NCI-H2196 treated with DMSO at 0.1 percent for 48 hours (cell line): ENCODE measurements around the gene ABHD17B.

Experiments used
- DNase-seq: peaks from one replicate; lab custom pipeline; 2025; ENCODE audit not compliant: unreplicated experiment; lab: John Stamatoyannopoulos, UW

Gene ABHD17B

DNA sequence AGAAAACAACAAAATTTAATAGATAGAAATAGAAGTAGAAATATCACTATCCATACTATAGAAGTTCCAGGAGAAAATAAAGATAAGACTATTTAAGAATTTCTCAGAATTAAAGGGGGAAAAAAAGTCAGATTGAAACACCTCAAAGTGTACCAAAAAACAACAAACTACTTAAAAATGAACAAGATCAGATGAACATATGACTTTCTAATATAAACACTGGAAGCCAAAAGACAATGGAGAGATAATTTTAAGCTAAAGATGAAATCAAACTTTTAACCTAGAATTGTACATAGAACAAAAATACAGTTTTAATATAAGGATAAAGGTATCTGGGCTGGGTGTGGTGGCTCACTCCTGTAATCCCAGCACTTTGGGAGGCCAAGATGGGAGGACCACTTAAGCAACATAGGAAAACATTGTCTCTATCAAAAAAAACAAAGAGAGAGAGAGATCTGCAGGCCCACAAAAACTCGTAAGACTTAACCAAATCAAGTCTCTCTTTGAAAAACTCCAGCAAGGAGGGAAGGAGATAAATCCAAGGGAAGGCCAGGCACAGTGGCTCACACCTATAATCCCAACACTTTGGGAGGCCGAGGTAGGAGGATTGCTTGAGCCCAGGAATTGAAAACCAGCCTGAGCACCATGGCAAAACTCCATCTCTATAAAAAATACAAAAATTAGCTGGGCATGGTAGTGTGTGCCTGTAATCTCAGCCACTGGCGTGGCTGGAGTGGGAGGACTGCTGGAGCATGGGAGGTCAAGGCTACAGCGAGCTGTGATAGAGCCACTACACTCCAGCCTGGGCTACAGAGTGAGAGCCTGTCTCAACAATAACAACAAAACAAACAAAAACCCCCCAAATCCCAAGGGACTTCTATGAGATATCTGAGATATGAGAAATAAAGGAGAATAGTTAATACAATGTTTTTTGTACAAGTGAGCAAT, 32.4 kb downstream of the ABHD17B start:
- DNase-seq, result no peak

DNA sequence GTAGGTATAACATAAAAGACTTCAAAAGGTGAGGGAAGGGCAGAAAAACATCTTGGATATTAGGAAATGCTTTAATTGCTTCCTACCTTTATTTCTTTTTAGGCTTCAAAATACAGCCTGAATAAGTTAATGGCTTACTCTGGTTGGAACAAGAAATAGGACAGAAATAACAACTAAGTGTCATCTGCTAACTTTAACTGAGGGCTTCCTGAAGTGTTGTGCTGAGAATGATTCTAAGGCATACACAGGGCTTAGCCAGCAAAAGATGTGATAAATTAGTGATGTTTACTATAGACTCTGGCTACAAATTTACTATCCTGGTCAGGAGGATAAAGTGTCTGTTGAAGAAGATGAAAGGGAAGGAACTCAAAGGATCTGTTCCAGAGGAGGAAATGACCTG, 34.2 kb downstream of the ABHD17B start:
- DNase-seq, result no peak

DNA sequence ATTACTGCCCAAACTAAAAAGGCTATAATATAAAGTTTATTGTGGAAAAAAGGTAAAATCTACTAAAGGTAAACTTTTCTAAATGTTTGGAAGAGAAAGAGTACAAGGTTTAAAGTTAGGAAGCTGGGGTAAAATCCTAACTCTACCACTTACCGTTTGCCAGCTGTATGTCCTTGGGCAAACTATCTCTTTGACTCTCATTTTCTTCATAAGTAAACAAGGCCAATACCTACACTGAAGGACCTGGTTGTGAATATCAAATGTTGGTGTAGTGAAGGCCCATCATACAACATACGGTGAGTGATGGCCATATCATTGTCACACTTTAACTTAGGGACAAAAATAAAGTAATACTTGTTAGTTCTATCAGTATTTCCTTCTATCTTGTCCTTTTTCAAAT, 34.9 kb downstream of the ABHD17B start:
- DNase-seq, result no peak

DNA sequence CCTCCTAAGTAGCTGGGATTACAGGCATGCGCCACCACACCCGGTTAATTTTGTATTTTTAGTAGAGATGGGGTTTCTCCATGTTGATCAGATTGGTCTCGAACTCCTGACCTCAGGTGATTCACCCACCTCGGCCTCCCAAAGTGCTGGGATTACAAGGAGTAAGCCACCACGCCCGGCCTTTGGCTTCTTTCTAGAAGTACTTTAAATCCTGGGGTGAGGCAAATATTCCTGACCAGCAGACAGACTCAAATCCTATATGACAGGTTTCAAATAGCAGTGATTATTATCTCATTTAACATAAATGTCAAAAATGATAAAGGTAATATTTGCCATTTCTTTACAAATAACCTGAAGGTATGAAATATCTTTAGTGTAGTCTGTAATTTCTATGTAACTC, 35.6 kb downstream of the ABHD17B start:
- no peak for DNase-seq

DNA sequence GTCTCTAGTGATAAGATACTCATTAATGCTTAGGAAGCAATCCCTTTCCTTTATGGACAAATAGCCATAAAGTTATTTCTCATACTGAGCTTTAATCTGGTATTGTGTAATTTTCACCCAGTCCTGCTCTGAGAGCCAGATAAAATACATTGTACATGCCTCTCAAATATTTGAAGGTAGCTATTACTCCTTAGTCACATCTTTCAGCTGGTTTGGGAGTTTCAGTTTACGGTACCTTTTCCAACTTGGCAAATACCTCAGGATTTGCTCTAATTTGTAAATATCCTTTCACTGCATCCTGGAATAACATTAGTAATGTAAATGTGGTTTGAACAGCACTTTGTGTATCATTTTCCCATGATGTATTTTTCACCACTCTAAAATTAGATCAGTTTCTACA, 47.4 kb downstream of the ABHD17B start:
- DNase-seq, result no peak

DNA sequence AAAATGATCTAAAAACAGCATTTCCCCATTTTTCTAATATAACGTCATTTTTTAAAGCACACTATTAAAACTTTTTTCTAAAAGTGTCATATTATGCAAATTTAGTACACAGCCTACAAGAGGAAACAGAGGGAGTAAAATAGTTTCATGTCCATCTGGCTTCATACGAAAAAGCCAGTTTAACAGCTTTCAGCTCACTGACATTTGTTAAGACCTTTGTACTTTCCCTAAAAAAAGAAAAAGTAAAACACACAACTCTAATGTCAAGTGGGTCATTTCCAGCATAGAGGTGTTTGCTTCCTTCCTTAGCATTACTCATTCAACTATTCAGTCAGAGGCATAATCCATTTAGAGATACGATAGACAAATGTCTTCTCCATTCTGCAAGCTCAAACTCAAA, 49.4 kb downstream of the ABHD17B start:
- no peak for DNase-seq

DNA sequence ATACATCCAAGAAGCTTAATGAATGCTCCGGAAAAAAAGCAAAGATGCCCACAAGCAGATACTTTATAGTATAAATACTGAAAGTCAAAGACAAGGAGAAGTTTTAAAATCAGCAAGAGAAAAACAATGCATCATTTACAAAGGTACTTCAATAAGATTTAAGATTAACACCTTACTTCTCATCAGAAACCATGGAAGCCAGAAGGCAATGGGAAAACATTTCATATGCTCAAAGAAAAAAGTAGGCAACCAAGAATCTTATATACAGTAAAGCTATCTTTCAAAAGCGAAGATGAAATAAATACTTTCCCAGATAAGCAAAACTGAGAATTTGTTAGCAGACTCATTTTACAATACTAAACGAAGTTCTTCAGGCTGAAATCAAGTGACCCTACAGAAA, 51.1 kb downstream of the ABHD17B start:
- DNase-seq, result no peak

DNA sequence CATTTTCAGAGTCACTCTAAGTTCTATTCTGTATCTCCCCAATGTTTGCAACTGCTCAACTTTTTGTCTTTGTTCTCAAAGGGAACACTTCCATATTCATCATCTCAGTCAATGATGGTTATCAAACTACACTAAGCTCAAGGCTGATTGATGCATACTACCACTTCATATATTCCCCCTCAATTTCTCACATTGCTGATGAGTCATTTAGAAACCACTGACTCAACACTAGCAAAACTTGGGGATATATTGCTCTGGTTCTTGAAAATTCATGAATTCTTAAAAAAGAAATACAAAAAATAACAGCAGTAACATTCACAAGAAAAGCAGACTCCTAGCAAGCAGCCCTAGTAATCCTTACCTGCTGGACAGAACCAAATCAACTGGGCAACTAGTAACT, 52.2 kb downstream of the ABHD17B start:
- DNase-seq, result no peak

DNA sequence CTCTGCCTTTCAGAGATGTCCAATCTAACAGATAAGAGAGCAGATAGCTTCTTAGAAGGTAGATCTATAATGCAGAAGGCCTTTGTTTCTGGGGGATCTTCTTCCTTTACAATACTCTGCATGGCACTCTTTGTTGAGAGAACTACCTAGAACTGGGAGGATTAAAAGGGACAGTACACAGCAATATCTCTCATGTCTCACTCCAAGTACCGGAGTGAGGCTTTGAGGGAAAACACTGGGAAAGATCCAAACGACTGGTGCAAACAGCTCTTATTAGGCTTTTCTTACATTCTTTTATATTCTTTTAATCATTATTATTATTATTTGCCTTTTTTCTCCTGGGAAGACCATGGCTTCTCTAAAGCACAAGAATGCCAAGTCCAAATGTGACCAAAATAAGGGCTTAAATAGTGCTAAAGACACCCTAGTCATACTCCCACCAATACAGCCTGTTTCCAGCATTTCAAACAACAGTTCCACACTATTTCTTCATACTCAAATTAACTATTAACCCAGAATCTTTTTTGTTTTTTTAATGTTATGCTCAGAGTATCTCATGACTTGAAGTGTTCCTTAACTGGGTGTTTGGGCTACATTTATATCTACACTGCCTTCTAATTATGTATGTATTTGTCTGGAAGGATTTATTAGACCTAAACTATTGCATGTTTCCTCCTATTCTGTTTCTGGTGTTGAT, 52.7 kb downstream of the ABHD17B start:
- no peak for DNase-seq

DNA sequence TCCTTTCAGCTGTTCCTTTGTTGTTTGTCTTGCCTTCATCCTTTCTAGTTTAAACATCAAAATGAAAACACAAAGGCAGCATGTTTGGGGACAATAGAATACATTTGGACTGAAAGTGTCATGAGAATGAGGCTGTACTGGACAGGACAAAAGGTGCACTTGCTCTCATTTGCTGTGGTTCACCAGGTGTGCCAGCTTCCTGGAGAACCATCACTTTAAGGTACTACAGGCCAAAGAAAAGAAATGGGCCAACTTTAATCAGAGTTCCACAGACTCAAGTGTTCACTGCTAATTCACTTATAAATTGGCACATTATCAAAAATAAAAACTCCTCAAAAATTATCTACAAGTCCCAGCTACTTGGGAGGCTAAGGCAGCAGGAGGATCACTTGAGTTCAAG, 53.8 kb downstream of the ABHD17B start:
- no peak for DNase-seq

DNA sequence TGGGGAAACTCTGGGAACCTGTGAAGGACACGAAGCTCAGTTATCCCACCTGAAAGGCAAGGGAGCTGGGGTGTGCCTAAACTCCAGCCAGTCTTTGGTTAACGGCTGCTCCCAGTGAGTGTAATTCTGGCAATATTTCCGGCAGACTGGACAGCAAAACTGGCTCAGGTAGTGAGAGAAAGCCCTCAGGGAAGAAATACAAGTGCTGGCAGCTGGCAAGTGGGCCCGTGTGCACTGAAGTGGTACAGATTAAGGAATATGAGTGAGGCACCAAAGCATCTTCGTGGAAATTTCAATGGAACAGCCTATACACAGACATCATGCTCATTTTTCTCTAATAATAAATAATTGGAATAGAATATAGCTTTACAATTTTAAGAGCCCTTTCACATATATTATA, 56.2 kb downstream of the ABHD17B start:
- no peak for DNase-seq

DNA sequence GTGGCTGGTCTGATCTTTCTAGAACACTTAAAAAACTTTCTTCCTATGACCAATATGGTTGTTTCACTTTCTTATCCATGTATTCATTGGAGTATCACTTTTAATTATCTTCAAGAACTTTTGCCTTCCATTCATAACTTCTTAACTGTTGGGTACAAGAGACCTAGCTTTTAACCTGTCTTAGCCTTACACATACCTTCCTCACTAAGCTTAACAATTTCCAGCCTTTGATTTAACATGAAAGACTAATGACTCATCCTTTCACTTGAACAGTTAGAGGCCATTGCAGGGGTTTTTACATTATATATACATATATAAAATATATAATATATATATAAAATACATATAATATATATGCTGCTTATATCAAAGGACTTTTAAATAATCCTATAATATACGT, 57.9 kb downstream of the ABHD17B start:
- DNase-seq, result no peak

DNA sequence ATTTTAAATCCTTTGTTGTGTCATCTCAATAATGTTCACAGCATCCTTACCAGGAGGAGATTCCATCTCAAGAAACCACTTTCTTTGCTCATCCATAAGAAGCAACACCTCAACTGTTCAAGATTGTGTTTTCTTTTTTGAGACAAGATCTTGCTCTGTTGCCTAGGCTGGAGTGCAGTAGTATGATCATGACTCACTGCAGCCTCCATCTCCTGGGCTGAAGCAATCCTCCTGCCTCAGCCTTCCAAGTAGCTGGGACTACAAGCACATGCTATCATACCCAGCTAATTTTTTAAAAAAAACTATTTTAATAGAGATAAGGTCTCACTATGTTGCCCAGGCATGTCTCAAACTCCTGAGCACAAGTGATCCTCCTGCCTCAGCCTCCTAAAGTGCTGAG, 60.0 kb downstream of the ABHD17B start:
- no peak for DNase-seq

DNA sequence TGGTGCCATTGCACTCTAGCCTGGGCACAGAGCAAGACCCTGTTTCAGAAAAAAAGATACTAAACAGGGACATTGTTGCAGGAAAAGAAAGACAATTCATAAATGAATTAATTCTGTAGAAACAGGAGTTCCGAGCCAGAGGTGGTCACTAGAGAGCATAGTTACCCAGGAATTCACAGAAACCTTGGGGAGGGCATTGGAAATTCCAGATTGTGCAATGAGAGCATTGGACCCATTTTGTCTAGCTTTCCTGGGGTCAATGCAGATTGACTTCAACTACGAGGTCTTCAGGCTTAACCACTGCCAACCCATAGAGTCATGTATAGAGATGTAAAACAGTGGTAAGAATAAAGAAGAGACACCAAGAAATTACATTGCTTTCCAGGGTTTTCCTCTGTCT, 63.1 kb downstream of the ABHD17B start:
- DNase-seq, result no peak

DNA sequence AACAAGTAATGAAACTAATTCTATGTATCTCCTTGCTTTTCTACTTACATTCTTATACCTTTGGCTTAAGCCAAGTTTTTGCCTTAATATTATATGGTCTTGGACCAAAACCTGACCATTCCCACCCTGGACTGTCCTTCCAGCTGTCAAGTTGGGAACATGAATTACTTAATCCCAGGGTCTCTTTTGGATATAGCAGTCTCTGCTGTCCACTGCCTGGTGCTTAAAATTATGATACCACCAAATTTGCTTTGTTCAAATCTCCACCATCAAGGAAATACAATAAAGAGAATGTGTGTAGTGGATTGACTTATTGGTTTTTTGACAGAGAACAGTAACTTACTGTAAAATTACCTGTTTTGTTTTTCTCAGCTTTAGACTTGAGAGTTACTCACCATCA, 66.2 kb downstream of the ABHD17B start:
- no peak for DNase-seq

DNA sequence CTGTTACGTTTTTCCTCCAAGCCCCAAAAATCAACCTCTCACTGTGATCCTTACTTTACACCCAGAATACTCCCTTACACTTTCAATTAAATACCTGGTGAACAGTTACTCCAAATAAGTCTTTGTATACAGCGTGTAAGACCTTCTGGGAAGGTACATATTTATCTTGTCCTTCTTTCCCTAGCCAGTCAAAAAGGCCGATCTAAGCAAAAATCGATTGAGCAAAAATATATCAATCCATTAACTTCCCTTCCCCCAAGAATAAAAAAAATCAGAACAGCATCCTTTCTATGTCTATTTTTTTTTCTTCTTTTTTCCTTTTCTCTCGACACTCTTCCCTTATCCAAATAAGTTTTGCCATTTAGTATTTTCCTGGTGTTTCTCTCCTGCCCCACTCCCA, 71.3 kb downstream of the ABHD17B start:
- DNase-seq, result no peak

DNA sequence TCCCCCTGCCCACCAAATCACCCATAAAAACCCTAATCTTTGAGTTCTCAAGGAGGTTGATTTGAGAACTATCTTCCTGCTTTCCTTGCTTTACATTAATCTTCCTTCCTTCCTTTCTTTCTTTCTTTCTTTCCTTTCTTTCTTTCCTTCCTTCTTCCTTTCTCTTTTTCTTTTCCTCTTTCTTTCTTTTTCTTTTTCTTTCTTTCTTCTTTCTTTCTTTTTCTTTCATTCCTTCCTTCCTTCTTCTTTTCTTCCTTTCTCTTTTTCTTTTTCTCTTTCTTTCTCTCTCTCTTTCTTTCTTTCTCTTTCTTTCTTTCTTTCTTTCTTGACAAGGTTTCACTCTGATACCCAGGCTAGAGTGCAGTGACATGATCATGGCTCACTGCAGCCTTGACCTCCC, 75.4 kb downstream of the ABHD17B start:
- no peak for DNase-seq

DNA sequence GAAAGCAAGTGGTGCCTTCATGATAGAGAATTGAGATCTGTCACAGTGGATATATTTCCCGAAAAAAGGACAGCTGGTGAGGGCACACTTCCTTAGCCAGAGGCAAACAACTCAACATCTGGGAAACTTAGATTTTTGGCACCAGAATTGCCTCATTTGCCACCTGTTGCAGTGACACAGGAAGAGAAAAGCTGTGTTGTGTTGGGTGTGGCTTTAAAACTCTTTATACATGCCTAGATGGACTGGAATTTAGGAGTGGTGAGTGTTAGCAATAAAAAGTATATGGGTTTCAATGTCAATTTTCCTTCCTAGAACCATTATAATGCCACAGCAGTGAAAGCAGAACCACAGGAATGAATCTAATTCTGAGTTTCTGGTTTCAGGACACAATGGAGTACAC, 80.1 kb downstream of the ABHD17B start:
- no peak for DNase-seq

DNA sequence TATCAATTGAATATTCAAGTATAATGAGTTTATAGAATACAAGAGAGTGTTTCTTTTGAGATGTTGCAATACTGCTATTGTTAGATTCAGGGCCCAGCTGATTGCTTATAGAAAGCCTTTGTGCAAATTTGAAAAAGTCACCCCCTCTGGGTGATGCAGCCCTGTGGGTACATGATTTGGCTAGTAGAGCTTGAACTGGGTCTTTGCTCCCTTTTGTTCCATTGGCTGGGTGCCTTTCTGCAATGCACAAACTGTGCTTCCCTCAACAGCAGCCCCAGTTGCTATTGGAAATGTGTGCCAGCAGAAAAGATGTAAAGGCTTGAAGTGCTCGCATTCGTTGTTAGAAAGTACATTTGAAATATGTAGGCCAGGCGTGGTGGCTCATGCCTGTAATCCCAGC, 80.8 kb downstream of the ABHD17B start:
- DNase-seq, result no peak

DNA sequence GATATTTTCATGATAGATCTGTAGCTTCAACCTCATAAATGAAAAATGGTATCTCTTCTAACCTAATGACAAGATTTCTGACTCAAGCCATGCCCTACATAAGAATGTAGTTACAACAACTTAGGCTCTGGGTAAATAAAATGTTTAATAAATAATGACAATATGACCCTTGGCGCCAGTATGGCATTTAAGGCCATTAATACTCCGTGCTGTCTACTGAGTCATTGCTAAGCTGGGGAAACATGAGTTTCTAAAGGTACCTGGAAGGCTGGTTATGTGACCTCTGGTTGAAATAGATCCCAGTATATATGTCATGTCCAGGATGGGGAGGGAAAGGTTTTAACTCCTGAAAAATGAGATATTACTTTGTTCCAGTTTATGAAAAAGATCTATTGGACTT, 84.7 kb downstream of the ABHD17B start:
- no peak for DNase-seq

DNA sequence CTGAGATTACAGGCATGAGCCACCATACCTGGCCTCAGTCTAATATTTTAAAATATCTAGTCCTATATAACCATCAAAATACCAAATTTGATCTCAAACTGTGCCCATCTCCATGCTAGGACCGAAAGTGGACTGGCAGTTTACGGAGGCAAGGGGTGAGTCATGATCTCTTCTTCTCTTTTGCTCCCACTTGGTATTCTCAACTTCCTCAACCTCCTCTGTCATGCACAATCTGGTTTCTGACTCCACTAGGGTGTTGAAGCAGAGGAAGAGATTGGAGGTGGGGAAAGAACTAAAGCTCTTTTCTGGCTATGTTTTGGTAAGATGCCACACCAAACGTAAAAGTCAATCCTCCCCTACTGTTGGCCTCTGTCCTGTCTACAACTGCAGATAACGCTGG, 86.7 kb downstream of the ABHD17B start:
- no peak for DNase-seq

DNA sequence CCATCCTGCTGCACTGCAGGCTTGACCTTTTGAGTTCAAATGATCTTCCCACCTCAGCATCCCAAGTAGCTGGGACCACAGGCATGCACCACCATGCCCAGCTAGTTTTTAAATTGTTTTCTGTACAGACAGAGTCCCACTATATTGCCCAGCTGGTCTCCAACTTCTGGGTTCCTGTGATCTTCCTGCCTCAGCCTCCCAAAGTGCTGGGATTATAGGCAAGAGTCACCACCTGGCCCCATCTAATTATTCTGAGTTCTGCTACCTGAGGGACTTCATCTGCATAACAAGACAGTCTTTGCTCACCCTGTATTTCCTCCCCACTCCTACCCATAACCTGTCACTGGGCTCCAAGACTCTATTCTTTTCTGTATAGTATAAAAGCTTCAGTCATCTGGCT, 88.1 kb downstream of the ABHD17B start:
- DNase-seq, result no peak

DNA sequence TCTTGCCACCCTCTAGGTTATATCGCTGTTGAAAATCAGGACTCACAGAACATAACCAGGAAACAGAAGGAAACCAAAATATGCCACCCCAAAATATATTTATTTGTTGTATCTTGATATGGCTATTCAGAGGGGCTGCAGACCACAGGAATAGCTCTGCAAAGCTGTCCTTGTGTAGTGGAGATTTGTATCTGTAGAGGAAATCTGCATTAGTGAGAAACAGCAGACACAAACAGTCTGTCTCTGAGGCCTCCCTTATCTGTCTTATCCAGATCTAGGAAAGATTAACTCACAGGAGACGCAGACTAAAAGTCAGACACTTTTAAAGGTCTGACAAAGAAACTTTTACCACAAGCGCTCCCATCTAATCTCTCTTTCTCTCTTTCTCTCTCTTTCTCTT, 88.5 kb downstream of the ABHD17B start:
- DNase-seq, result no peak
